ENCODE data around the gene SNX24. TPM values are rescaled to one million over a fixed set of nuclear protein-coding genes. Genes with fewer than 3 reads are reported as not detected.

The SNX24 gene
- total RNA-seq, 4 donors from 2014 or later = 10.7 to 29.9 (median 16.1) TPM

GRCh38 chr5:122816756-122817155 is 28.7 kb upstream of the SNX24 start:
- TF ChIP-seq EP300 (IDR thresholded peaks at IDR 0.05; ENCODE audit: low read depth) = no peak
- TF ChIP-seq POLR2A (IDR thresholded peaks at IDR 0.05) = no peak
- no peak for TF ChIP-seq POLR2AphosphoS5 (IDR thresholded peaks at IDR 0.05)
- TF ChIP-seq CTCF (IDR thresholded peaks at IDR 0.05) = no peak
- WGBS, 2 donors (ENCODE audit: low coverage in 1 of 2) = 84 to 88% methylated on average over 5 of the region's 5 CpGs
- H3K36me3 ChIP-seq = peaks cover 0 to 49% (median 3%) of the 10 kb centered on the region in 4 donors
- no peak overlapping the region for H3K4me3 ChIP-seq
- no peaks in the 10 kb centered on the region for H3K9me3 ChIP-seq
- H3K4me1 ChIP-seq = no peaks in the 10 kb centered on the region
- no peaks in the 10 kb centered on the region for H3K27me3 ChIP-seq
- in situ Hi-C loops (cut with MboI; ENCODE audit: low pct_ligation_motif_present in 1 of 4, low pct_unique_long_range_greater_than_20kb in 1 of 4, low sequenced_read_pairs in 3 of 4) (no loop called here), intact Hi-C loops (cut with DNase I; ENCODE audit: low total_unique reads) (no loop called here)
- H3K27ac ChIP-seq = no peak overlapping the region
- no peak for DNase-seq

DNA sequence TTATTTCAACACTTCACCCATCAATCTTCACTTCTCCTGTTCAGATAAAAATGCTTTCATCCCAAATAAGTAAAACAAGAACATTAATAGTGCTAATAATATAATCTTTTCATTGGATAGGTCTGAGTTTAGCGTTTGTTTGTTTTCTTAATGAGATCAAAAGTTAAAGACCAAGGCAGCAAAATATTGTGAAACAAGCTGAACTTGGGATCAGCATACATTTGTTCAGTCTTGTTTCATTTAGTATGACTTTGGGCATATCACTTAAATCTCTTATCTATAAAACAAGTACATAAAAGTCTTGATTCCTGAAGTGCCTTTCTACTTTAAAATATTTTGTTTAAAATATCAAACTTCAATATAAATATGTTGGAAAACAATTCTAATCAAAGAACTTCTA is 13.4 kb upstream of the SNX24 start:
- no peak for DNase-seq
- no peaks in the 10 kb centered on the region for H3K27me3 ChIP-seq
- TF ChIP-seq CTCF (IDR thresholded peaks at IDR 0.05) = no peak
- TF ChIP-seq POLR2A (IDR thresholded peaks at IDR 0.05) = no peak
- no peak for TF ChIP-seq EP300 (IDR thresholded peaks at IDR 0.05; ENCODE audit: low read depth)
- no peak overlapping the region for H3K4me3 ChIP-seq
- 89 to 91% methylated on average over 1 of the region's 1 CpG for WGBS, 2 donors (ENCODE audit: low coverage in 1 of 2)
- H3K36me3 ChIP-seq = peaks cover 0 to 29% (median 11%) of the 10 kb centered on the region in 4 donors
- in situ Hi-C loops (cut with MboI; ENCODE audit: low pct_ligation_motif_present in 1 of 4, low pct_unique_long_range_greater_than_20kb in 1 of 4, low sequenced_read_pairs in 3 of 4) = no loop called here
- intact Hi-C loops (cut with DNase I; ENCODE audit: low total_unique reads) = no loop called here
- no peak overlapping the region for H3K27ac ChIP-seq
- H3K4me1 ChIP-seq = no peaks in the 10 kb centered on the region
- no peaks in the 10 kb centered on the region for H3K9me3 ChIP-seq

DNA sequence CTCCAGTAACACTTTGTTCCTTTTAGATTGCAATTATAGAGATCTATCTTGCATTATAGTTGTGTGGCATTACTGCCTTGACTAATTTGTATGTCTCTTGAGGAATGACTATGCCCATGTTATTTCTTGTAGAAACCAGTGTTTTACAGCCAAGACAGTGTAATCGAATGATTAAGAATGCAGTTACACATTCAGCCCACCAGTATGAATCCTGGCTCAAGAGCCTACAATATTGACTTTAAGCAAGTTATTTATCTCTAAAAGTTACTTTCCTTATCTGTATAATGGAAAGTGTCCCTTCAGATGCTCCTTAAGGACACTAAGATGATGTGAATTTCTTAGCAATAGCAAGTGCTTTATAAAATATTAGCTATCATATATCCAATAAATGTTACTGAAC is 9.7 kb upstream of the SNX24 start:
- TF ChIP-seq EP300 (IDR thresholded peaks at IDR 0.05; ENCODE audit: low read depth) (no peak), POLR2A (IDR thresholded peaks at IDR 0.05) (no peak), POLR2AphosphoS5 (IDR thresholded peaks at IDR 0.05) (no peak), CTCF (IDR thresholded peaks at IDR 0.05) (no peak)
- H3K36me3 ChIP-seq = no peaks in the 10 kb centered on the region
- 88 to 100% methylated on average over 1 of the region's 1 CpG for WGBS, 2 donors (ENCODE audit: low coverage in 1 of 2)
- no peaks in the 10 kb centered on the region for H3K4me1 ChIP-seq
- no peaks in the 10 kb centered on the region for H3K27me3 ChIP-seq
- in situ Hi-C loops (cut with MboI; ENCODE audit: low pct_ligation_motif_present in 1 of 4, low pct_unique_long_range_greater_than_20kb in 1 of 4, low sequenced_read_pairs in 3 of 4) (no loop called here), intact Hi-C loops (cut with DNase I; ENCODE audit: low total_unique reads) (no loop called here)
- no peak overlapping the region for H3K27ac ChIP-seq
- H3K9me3 ChIP-seq = no peaks in the 10 kb centered on the region
- no peak overlapping the region for H3K4me3 ChIP-seq
- no peak for DNase-seq

DNA sequence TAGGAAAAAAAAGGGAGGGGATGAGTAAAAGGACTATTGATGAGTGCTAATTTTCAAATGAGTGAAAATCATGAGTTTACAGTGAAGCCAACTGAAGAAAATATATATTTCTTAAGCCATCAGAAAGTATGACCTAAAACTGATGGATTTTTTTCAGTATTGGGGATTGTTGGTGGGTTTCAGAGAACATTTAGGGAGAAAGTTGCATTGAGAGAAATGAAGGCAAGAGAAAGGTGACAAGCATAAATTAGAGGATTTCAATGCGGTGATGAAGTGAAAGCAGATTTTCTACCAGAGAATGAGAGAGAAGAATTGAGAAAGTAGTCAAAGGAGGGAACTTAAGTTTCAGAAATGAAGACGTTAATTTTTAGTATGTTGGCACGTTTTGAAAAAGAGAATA is 8.5 kb upstream of the SNX24 start:
- Histone ChIP-seq H3K27me3 (no peaks in the 10 kb centered on the region), H3K36me3 (no peaks in the 10 kb centered on the region), H3K9me3 (no peaks in the 10 kb centered on the region), H3K4me1 (no peaks in the 10 kb centered on the region), H3K27ac (no peak overlapping the region), H3K4me3 (no peak overlapping the region)
- intact Hi-C loops (cut with DNase I; ENCODE audit: low total_unique reads) = no loop called here
- in situ Hi-C loops (cut with MboI; ENCODE audit: low pct_ligation_motif_present in 1 of 4, low pct_unique_long_range_greater_than_20kb in 1 of 4, low sequenced_read_pairs in 3 of 4) = no loop called here
- DNase-seq = no peak
- 73 to 82% methylated on average over 3 of the region's 3 CpGs for WGBS, 2 donors (ENCODE audit: low coverage in 1 of 2)
- TF ChIP-seq POLR2AphosphoS5 (IDR thresholded peaks at IDR 0.05) (no peak), POLR2A (IDR thresholded peaks at IDR 0.05) (no peak), CTCF (IDR thresholded peaks at IDR 0.05) (no peak), EP300 (IDR thresholded peaks at IDR 0.05; ENCODE audit: low read depth) (no peak)
